A673 (cell line): ENCODE data around the gene SELENOI. TPM values are rescaled to one million over a fixed set of nuclear protein-coding genes. Genes with fewer than 3 reads are reported as not detected.
A peak's percentile ranks its signal among the peaks of the same experiment; 100 is the strongest.

Experiments
- BruUV-seq: library from RNA; stranded (reverse); fragments of 400-500 nt; replicated peaks from 2 replicates; lab custom pipeline; 2021; lab: Mats Ljungman, UMichigan
- CTCF ChIA-PET: fragments of 300-600 bp; sonication (Branson Sonifier 250); formaldehyde crosslinking; loops from one replicate; lab custom pipeline; 2022; ENCODE audit warnings: antibody characterized with exemption; lab: Charles Lee
- POLR2A ChIA-PET: fragments of 300-600 bp; sonication (Branson Sonifier 250); formaldehyde crosslinking; loops from one replicate; lab custom pipeline; 2022; ENCODE audit warnings: antibody characterized with exemption; ENCODE audit not compliant: low non-redundant PET; lab: Charles Lee
- DNase-seq: peaks from one replicate; pipeline ENCODE4 v3.0.0-alpha.2; 2015; ENCODE audit warnings: low spot score
- H3K27ac ChIP-seq: fragments of 200-600 bp; sonication (generic); 2 replicates; pipeline ENCODE4 v1.5.1; 2016; ENCODE audit warnings: mixed run types, low read depth, mild to moderate bottlenecking, mixed read lengths, antibody characterized with exemption, low read length; ENCODE audit not compliant: poor library complexity, severe bottlenecking
- H3K27me3 ChIP-seq: fragments of 200-600 bp; sonication (generic); replicated peaks from 2 replicates; pipeline ENCODE4 v1.6.1; 2017; ENCODE audit warnings: mixed run types, low read depth, mild to moderate bottlenecking, mixed read lengths, antibody characterized with exemption, low read length; ENCODE audit not compliant: insufficient read depth, poor library complexity
- H3K36me3 ChIP-seq: fragments of 200-600 bp; sonication (generic); 2 replicates; pipeline ENCODE4 v1.6.1; 2016; ENCODE audit warnings: mixed run types, mild to moderate bottlenecking, mixed read lengths, antibody characterized with exemption, low read length; ENCODE audit not compliant: insufficient read depth, poor library complexity, severe bottlenecking
- H3K4me1 ChIP-seq: fragments of 200-600 bp; sonication (generic); 2 replicates; pipeline ENCODE4 v1.6.1; 2017; ENCODE audit warnings: mixed run types, mild to moderate bottlenecking, mixed read lengths, antibody characterized with exemption, low read length; ENCODE audit not compliant: insufficient read depth, poor library complexity, severe bottlenecking
- H3K4me3 ChIP-seq: fragments of 200-600 bp; sonication (generic); 2 replicates; pipeline ENCODE4 v1.5.1; 2016; ENCODE audit warnings: low read depth, mixed run types, mild to moderate bottlenecking, mixed read lengths, low read length; ENCODE audit not compliant: poor library complexity, severe bottlenecking
- H3K9me3 ChIP-seq: fragments of 200-600 bp; sonication (generic); 2 replicates; pipeline ENCODE4 v1.6.1; 2016; ENCODE audit warnings: mixed run types, low read depth, mild to moderate bottlenecking, mixed read lengths, antibody characterized with exemption, low read length; ENCODE audit not compliant: poor library complexity, severe bottlenecking
- CTCF ChIP-seq: fragments of 300-800, 200-600 bp; sonication (generic); conservative IDR thresholded peaks from 2 replicates; pipeline ENCODE4 v1.5.1; 2017; ENCODE audit warnings: low read depth, mild to moderate bottlenecking, antibody characterized with exemption, low read length, moderate library complexity, mixed read lengths
- EZH2 ChIP-seq: fragments of 200-600 bp; sonication (generic); IDR thresholded peaks from 2 replicates; pipeline ENCODE4 v1.6.1; 2017; ENCODE audit warnings: borderline replicate concordance, low read depth, mild to moderate bottlenecking, mixed read lengths, antibody characterized with exemption, low read length; ENCODE audit not compliant: poor library complexity, severe bottlenecking
- intact Hi-C: fragments of 100-400 bp; cut with micrococcal nuclease; formaldehyde crosslinking; loops from one replicate; pipeline ENCODE4 v1.10.0; 2022; ENCODE audit not compliant: unreplicated experiment
- total RNA-seq: library from RNA; stranded (reverse); gene quantifications from 2 replicates; pipeline ENCODE4 v1.2.3, GENCODE V29; 2021

The SELENOI gene
- total RNA-seq, 1 experiment from 2014 or later: 62.7 TPM

- CTCF ChIA-PET: no interaction called here
Observed at GRCh38 chr2:26355038-26355995, 9.4 kb downstream of the SELENOI start.

GRCh38 chr2:26356111-26356510, 10.2 kb downstream of the SELENOI start:
- BruUV-seq: no TSS peak
- ChIA-PET CTCF (no interaction called here), POLR2A (no interaction called here)
- H3K27ac ChIP-seq: peak overlapping the region; percentile 61
- DNase-seq: no peak
- intact Hi-C loops: no loop called here
- H3K9me3 ChIP-seq: no peaks in the 10 kb centered on the region
- no peak overlapping the region for H3K4me3 ChIP-seq
- TF ChIP-seq CTCF (no peak), EZH2 (no peak)
- H3K4me1 ChIP-seq: peaks cover 33% of the 10 kb centered on the region
- H3K36me3 ChIP-seq: no peaks in the 10 kb centered on the region
- no peaks in the 10 kb centered on the region for H3K27me3 ChIP-seq

More at GRCh38 chr2:26355038-26355995, 9.4 kb downstream of the SELENOI start:
- H3K36me3 ChIP-seq: no peaks in the 10 kb centered on the region
- H3K27me3 ChIP-seq: no peaks in the 10 kb centered on the region
- H3K4me1 ChIP-seq: peaks cover 33% of the 10 kb centered on the region
- no peaks in the 10 kb centered on the region for H3K9me3 ChIP-seq
- peak overlapping the region; percentile 61 for H3K27ac ChIP-seq
- BruUV-seq: TSS peak; percentile 55
- peak; percentile 94 for DNase-seq
- POLR2A ChIA-PET: no interaction called here
- no peak overlapping the region for H3K4me3 ChIP-seq
- TF ChIP-seq CTCF (no peak), EZH2 (no peak)
- intact Hi-C loops: no loop called here

GRCh38 chr2:26356771-26357170, 10.8 kb downstream of the SELENOI start:
- H3K9me3 ChIP-seq: no peaks in the 10 kb centered on the region
- no peaks in the 10 kb centered on the region for H3K36me3 ChIP-seq
- TF ChIP-seq CTCF (no peak), EZH2 (no peak)
- peak overlapping the region; percentile 41 for H3K27ac ChIP-seq
- no peak for DNase-seq
- intact Hi-C loops: no loop called here
- ChIA-PET POLR2A (no interaction called here), CTCF (no interaction called here)
- peaks cover 33% of the 10 kb centered on the region for H3K4me1 ChIP-seq
- no peak overlapping the region for H3K4me3 ChIP-seq
- H3K27me3 ChIP-seq: no peaks in the 10 kb centered on the region
- no TSS peak for BruUV-seq
